Natural killer cell (primary cell): ENCODE data around the gene ASIC5. TPM values are rescaled to one million over a fixed set of nuclear protein-coding genes. Genes with fewer than 3 reads are reported as not detected.
A peak's percentile ranks its signal among the peaks of the same experiment; 100 is the strongest.

Experiments
- ATAC-seq, 3 donors: fragments of 150-1000 bp in 2 of 3; fragments of 200-7000 bp in 1 of 3; cut with Tn5 transposase; 1 replicate in 1 of 3; 2 replicates in 2 of 3; pipeline ENCODE4 v1.10.0; 2021; ENCODE audit warnings: mild to moderate bottlenecking in 2 of 3, moderate library complexity in 2 of 3
- DNase-seq, 2 donors: peaks; one replicate each; pipeline versions ENCODE4 v3.0.0 to v3.0.0-alpha.2; 2013 to 2021; ENCODE audit warnings: mixed read lengths in 1 of 2
- H3K27ac ChIP-seq: one replicate; pipeline ENCODE4 v1.5.1; 2013; ENCODE audit warnings: mild to moderate bottlenecking, low read length
- H3K27me3 ChIP-seq: one replicate; pipeline ENCODE4 v1.6.1; 2013; ENCODE audit warnings: low read length; ENCODE audit not compliant: control insufficient read depth, insufficient read depth
- H3K36me3 ChIP-seq: one replicate; pipeline ENCODE4 v1.6.1; 2013; ENCODE audit warnings: low read length; ENCODE audit not compliant: control insufficient read depth, insufficient read depth
- H3K4me1 ChIP-seq: one replicate; pipeline ENCODE4 v1.6.1; 2013; ENCODE audit warnings: low read length; ENCODE audit not compliant: control insufficient read depth, insufficient read depth
- H3K4me3 ChIP-seq: one replicate; pipeline ENCODE4 v1.5.1; 2013; ENCODE audit warnings: low read length
- H3K9me3 ChIP-seq: one replicate; pipeline ENCODE4 v1.6.1; 2013; ENCODE audit warnings: low read length; ENCODE audit not compliant: control insufficient read depth, insufficient read depth
- H3K27ac Mint-ChIP-seq, 2 donors: one replicate each; pipeline ENCODE4 v1.8.0; 2022; ENCODE audit warnings: mild to moderate bottlenecking in 2 of 2, mixed read lengths in 2 of 2, moderate library complexity in 1 of 2
- H3K27me3 Mint-ChIP-seq, 2 donors: one replicate each; pipeline ENCODE4 v1.8.0; 2022; ENCODE audit warnings: low read depth in 2 of 2, mixed read lengths in 2 of 2
- H3K36me3 Mint-ChIP-seq: one replicate; pipeline ENCODE4 v1.8.0; 2022; ENCODE audit warnings: mixed read lengths
- H3K4me1 Mint-ChIP-seq, 2 donors: one replicate each; pipeline ENCODE4 v1.8.0; 2022; ENCODE audit warnings: mixed read lengths in 2 of 2
- H3K4me3 Mint-ChIP-seq: one replicate; pipeline ENCODE4 v1.8.0; 2022; ENCODE audit warnings: mild to moderate bottlenecking, moderate library complexity, mixed read lengths
- H3K9me3 Mint-ChIP-seq, 2 donors: one replicate each; pipeline ENCODE4 v1.8.0; 2022; ENCODE audit warnings: mixed read lengths in 2 of 2
- CTCF ChIP-seq: fragments of 200-600 bp; IDR thresholded peaks from one replicate; pipeline ENCODE4 v1.8.0; 2022; ENCODE audit warnings: antibody characterized with exemption
- WGBS: methylation state at CpG from one replicate; pipeline ENCODE4 v1.1.7; 2013; ENCODE audit warnings: missing lambda C conversion rate; ENCODE audit not compliant: insufficient coverage; 5-methylcytosine and 5-hydroxymethylcytosine counted together
- intact Hi-C: fragments of 100-400 bp; cut with micrococcal nuclease; formaldehyde crosslinking; loops from one replicate; pipeline ENCODE4 v1.14.2; 2022
- total RNA-seq, 4 donors: library from RNA; stranded (reverse); fragments of 120-200 nt in 1 of 4; gene quantifications; one replicate each; pipeline versions ENCODE4 v1.2.3 to v1.2.4, GENCODE V29; 2013 to 2022

The ASIC5 gene
- total RNA-seq, 3 donors from 2014 or later (not counting 1 experiment from before 2014, with no cell fraction given): not detected

GRCh38 chr4:155811083-155811482 lies 55.0 kb downstream of the ASIC5 start:
- intact Hi-C loops: no loop called here
- Mint-ChIP-seq H3K36me3 (no peaks in the 10 kb centered on the region), H3K27me3 (peaks cover 0 to 5% of the 10 kb centered on the region in 2 donors), H3K4me1 (no peaks in the 10 kb centered on the region), H3K4me3 (no peak overlapping the region), H3K27ac (no peak overlapping the region), H3K9me3 (no peaks in the 10 kb centered on the region)
- no peak for TF ChIP-seq CTCF
- H3K4me3 ChIP-seq: no peak overlapping the region
- H3K4me1 ChIP-seq: no peaks in the 10 kb centered on the region
- ATAC-seq (no peak), DNase-seq (no peak)
- H3K36me3 ChIP-seq: no peaks in the 10 kb centered on the region
- no peaks in the 10 kb centered on the region for H3K9me3 ChIP-seq
- no peaks in the 10 kb centered on the region for H3K27me3 ChIP-seq
- whole genome bisulfite sequencing: 83% methylated on average over 2 of the region's 2 CpGs
- no peak overlapping the region for H3K27ac ChIP-seq

GRCh38 chr4:155809835-155810234 lies 56.2 kb downstream of the ASIC5 start:
- no peaks in the 10 kb centered on the region for H3K36me3 Mint-ChIP-seq
- peak in 1 of 2 donors; percentile 66 for DNase-seq
- Histone ChIP-seq H3K27ac (no peak overlapping the region), H3K36me3 (no peaks in the 10 kb centered on the region), H3K27me3 (no peaks in the 10 kb centered on the region), H3K4me3 (no peak overlapping the region), H3K9me3 (no peaks in the 10 kb centered on the region), H3K4me1 (no peaks in the 10 kb centered on the region)
- no peaks in the 10 kb centered on the region for H3K27me3 Mint-ChIP-seq
- H3K4me3 Mint-ChIP-seq: no peak overlapping the region
- no peaks in the 10 kb centered on the region for H3K4me1 Mint-ChIP-seq
- TF ChIP-seq CTCF: peak; percentile 71
- no CpG with 5 or more reads among the region's 1 CpG for WGBS
- intact Hi-C loops: loop anchor here (5.0 kb wide), 1 partner anchor 142 kb away; the partner anchor contains the start of gene CTSO
- no peaks in the 10 kb centered on the region for H3K9me3 Mint-ChIP-seq
- no peak overlapping the region for H3K27ac Mint-ChIP-seq
- peak; percentile 52 to 84 (median 78) for ATAC-seq

GRCh38 chr4:155807021-155807420 lies 59.1 kb downstream of the ASIC5 start:
- no CpG with 5 or more reads among the region's 1 CpG for WGBS
- H3K4me1 ChIP-seq: no peaks in the 10 kb centered on the region

More at GRCh38 chr4:155807021-155807420, 59.1 kb downstream of the ASIC5 start:
- no peak for TF ChIP-seq CTCF
- Mint-ChIP-seq H3K36me3 (no peaks in the 10 kb centered on the region), H3K4me3 (no peak overlapping the region), H3K4me1 (no peaks in the 10 kb centered on the region), H3K27me3 (no peaks in the 10 kb centered on the region), H3K27ac (no peak overlapping the region), H3K9me3 (no peaks in the 10 kb centered on the region)
- ATAC-seq: no peak
- Histone ChIP-seq H3K9me3 (no peaks in the 10 kb centered on the region), H3K36me3 (no peaks in the 10 kb centered on the region), H3K27ac (no peak overlapping the region), H3K27me3 (no peaks in the 10 kb centered on the region), H3K4me3 (no peak overlapping the region)
- intact Hi-C loops: loop anchor here (5.0 kb wide), 1 partner anchor 145 kb away; the partner anchor contains the start of gene CTSO
- DNase-seq: no peak
